GOT3 (cell line): ENCODE results near the gene TMEM150A.
A peak's percentile ranks its signal among the peaks of the same experiment; 100 is the strongest.
"Not testable (repeated sequence)": the region's sequence is repeated elsewhere in the genome, so short reads cannot be mapped to it uniquely, and the experiment has no call there.

Experiments used
- DNase-seq: peaks from one replicate; lab custom pipeline; 2025; ENCODE audit warnings: mixed read lengths; lab: John Stamatoyannopoulos, UW

The TMEM150A gene

GRCh38 chr2:85564144-85564563 is 38.3 kb downstream of the TMEM150A start:
- no peak for DNase-seq

DNA sequence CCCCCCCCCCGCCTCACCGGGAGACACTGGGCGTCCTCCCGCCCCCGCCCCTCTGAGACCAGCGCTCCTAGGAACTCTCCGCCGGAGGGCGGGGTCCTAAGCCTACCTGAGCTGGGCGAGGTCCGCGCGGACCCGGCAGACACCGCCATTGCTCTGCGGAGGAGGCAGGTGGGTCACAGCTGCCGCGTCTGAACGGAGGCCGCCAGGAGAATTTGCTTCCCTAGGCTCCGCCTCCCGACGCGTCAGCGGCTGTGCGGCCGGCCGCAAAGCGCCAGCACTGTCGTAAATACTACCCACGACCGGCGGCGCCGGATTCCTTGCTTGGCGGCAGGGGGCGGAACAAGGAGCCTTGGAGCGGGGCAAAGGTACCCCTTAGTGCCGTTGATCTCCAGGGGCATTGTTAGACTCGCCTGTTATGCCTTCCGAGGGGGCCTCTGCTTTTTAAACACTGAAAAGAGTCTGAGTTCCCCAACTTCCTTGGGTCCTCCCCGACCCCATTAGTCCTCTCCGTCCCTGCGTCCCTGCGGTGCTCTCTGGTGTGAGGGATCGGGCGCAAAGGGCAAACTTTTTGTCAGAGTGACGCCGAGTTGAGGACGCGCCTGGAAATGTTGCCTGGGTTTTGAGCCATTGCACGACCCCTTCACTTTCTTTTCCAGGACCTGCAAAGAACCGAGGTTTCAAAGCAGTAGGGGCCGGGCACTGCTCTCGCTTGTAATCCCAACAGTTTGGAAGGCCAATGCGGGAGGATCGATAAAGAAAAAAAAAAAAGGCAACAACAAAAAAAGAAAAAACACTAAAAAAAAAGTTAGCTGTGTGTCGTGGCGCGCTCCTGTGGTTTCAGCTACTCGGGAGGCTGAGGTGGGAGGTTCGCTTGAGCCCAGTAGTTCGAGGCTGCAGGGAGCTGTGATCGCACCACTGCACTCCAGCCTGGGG is 41.0 kb downstream of the TMEM150A start, which contains the start of gene GGCX:
Gene GGCX (minus strand): TSS at position 214 of the 933 bp plus-strand sequence. CDS start 65 bp downstream, at position 149.
- peak; percentile 69 for DNase-seq

DNA sequence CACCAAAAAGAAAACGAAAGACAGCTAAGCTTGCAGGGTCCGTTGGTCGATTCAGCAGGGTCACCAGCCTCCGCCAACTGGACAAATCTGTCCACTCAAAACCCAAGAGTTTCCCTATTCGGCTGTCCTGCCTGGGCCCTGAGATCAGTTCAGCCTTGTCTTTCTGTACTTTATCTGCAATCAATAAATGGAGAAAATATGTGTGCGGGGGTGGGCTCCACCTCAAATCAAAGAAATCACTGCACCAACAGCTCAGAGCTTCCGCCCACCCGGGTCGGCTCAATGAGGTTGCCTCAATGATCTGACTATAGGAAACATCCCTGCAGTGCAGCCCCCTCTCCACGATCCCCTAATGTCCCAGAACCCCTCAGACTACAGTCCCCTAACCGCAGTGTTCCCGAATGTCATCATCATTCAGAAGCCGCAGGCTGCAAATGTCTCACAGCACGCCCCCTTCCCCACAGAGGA is 41.7 kb downstream of the TMEM150A start:
- DNase-seq: no peak

- DNase-seq: not testable (repeated sequence)
These were observed 42.1 kb downstream of the TMEM150A start for GRCh38 chr2:85560403-85560726.

- no peak for DNase-seq
These were observed 44.3 kb downstream of the TMEM150A start for GRCh38 chr2:85558160-85558559.

DNA sequence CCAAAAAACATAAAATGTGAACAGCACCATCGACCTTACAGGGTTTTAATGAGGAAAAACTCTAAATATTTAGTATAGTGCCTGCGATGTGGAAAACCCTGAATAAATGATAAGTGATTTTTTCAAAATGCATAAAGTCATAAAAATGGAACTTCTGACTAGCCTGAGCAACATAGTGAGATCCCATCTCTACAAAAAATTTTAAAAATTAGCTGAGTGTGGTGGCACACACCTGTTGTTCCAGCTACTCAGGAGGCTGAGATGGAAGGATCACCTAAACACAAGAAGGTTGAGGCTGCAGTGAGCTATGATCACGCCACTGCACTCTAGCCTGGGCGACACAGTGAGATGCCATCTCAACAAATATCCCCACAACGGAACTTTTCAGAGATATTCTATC is 45.4 kb downstream of the TMEM150A start:
- DNase-seq: no peak

GRCh38 chr2:85554980-85555612 is 47.4 kb downstream of the TMEM150A start:
- no peak for DNase-seq

- DNase-seq: no peak
These were observed 49.3 kb downstream of the TMEM150A start for GRCh38 chr2:85553184-85553583.

DNA sequence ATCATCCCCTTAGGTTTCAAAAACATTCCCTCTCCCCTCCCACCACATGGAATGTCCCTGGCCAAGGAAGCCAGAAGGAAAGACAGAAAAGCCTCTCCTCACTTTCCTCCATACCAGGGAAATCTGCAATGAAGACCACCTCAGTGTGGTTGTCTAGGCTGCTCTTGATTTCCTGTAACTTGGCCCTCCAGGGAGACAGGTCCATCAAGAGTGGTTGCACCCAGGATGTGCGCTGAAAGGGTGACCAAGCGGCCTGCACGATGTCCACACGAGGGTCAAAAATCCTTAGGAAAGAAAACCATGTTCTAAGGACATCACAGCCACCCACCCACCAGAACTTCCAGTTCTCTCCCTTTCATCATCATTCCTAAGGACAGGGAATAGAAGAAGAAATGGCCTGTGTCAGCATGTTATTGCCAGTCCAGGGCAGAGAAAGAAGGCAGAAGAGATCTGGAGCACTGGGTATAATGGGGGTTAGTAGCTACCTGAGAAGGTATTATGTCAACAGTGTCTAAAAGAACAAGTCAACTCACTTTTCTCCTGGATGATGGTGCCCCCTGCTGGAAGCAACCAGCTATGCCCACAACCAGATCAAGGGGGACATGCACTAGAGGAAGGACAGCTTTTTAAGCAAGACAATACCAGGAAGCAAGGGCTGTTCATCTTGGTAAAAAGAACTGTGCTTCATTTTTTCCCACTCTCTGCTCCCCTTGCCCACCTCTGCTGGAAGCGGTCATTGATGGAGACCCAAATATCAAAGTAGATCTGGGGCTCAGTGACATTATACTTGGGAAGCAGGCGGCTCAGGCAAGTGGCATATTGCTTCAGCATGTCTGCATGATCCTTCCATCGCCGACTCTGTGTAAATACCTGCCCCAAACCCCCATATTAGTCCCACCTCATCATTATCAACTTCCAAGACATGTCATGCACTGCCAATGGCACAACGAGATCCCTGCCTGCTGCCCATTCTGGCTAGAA is 50.5 kb downstream of the TMEM150A start:
- DNase-seq: peak; percentile 23

DNA sequence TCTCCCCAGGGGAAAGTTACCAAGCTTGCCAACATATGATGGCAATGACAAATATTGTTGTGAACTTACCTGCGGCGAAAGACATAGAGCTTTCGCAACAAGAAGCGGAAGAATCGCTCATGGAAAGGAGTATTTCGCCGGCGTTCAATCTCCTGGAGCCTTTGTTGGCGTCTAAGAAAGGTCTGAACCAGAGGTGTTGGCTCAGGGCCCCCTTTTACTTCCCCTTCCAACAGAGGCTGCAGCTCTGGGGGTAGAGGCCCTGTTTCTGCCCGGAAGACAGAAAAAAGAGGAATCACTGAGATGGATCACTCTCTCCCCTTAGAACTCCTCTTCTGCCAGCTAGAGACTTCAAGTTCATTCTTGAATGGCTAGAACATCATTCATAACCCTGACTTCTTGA is 52.0 kb downstream of the TMEM150A start:
- no peak for DNase-seq

DNA sequence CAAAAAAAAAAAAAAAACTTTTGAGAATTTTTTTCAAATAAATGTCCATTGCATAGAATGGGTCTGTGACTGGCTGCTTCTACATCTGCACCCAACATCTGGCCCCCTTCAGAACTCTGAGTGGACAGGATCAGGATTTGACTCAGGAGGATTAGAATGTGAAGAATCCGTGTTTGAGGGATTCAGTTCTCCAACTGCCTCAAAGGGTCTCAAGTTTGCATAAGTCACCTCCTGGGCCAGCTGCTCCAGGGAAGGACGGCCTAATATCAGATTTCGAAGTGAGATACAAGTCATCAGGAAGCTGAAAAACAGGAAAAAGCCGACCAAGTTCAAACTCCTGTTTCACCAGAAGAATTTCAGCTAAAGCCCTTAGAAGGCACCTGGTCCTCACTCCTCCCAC is 52.7 kb downstream of the TMEM150A start:
- DNase-seq: no peak

GRCh38 chr2:85549095-85549494 is 53.4 kb downstream of the TMEM150A start:
- no peak for DNase-seq

DNA sequence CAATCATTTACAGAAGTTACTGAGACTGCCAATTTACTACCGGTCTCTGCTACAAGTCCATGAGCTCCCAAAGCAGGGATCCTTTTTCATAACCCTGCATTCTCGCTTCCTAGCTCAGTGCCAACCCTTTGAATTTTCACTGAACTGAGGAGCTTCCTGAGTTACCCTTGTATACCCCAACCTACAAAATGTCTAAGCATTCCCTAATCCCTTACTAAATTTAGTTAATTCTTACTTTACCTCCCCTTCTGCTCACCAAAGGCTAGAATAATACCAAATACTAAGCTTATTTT is 53.9 kb downstream of the TMEM150A start:
- DNase-seq: no peak
